22Rv1 (cell line): ENCODE measurements around the gene WDR27.

Experiments used
- ZFX ChIP-seq: fragments of 450-650 bp; IDR thresholded peaks from 2 replicates; pipeline ENCODE4 v1.6.1; 2017; ENCODE audit warnings: antibody characterized with exemption, borderline replicate concordance
- TF ChIP-seq, protein P1 (sequence below): fragments of 450-650 bp; IDR thresholded peaks from 2 replicates; pipeline ENCODE4 v1.5.1; 2017; ENCODE audit warnings: mild to moderate bottlenecking

DNA sequence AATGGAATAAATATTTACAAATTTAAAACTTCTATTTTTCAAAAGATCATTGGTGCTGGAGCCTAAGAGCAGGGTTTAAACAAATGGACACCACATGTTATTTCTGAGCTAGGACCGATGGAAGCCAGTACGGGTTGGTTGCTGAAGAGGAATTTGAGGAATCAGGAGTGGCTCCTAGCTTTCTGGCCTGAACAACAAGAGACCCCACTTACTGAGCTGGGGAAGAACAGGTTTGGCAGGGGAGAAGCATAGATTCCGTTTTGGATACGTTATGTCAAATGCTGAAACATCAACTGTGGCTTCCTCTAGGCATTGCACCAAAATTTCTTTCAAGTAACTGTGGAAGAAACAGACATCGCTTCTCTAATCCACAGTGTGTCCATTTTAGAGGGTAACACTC lies 6.7 kb downstream of the WDR27 start:
- TF ChIP-seq, protein P1, sequence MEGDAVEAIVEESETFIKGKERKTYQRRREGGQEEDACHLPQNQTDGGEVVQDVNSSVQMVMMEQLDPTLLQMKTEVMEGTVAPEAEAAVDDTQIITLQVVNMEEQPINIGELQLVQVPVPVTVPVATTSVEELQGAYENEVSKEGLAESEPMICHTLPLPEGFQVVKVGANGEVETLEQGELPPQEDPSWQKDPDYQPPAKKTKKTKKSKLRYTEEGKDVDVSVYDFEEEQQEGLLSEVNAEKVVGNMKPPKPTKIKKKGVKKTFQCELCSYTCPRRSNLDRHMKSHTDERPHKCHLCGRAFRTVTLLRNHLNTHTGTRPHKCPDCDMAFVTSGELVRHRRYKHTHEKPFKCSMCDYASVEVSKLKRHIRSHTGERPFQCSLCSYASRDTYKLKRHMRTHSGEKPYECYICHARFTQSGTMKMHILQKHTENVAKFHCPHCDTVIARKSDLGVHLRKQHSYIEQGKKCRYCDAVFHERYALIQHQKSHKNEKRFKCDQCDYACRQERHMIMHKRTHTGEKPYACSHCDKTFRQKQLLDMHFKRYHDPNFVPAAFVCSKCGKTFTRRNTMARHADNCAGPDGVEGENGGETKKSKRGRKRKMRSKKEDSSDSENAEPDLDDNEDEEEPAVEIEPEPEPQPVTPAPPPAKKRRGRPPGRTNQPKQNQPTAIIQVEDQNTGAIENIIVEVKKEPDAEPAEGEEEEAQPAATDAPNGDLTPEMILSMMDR: no peak
- TF ChIP-seq ZFX: no peak
